Measurements from ENCODE around the gene GAGE10. TPM values are rescaled to one million over a fixed set of nuclear protein-coding genes. Genes with fewer than 3 reads are reported as not detected.

Gene GAGE10
- total RNA-seq, 2 experiments from 2014 or later: not detected

DNA sequence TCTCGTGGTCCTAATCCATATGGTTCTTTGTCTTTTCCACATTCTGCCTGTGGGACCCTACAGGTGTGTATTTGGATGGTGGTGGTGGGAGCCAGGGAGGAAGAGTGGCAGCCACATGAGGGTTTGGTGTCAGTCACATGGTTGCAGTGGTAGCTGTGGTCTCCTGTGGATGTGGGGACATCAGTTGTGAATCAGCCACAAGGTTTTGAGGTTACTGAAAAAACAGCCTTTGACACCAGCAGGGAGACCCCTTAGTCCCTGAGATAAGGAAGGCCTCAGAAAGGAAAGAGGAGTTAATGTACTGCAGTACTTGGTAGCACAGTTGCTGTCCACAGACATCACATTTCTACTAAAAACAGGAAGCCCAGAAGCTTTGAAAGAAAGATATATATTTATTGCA lies 15.8 kb upstream of the GAGE10 start:
- ChIA-PET CTCF (interaction anchor here (1.0 to 1.3 kb wide), 2 partner anchors 11 to 12 kb away, joined by 3 read pairs; no protein-coding TSS in a partner anchor), POLR2A (interaction anchor here (1.1 to 2.3 kb wide), 3 partner anchors 11 to 18 kb away, joined by 3 to 6 read pairs (median 6); partner anchors contain the start of gene PPP1R3F)
- H3K4me3 Mint-ChIP-seq: no peak overlapping the region
- Histone ChIP-seq H3K9me3 (ENCODE audit: control insufficient read depth in 1 of 2, insufficient read depth in 1 of 2, low read length in 2 of 2) (no peaks in the 10 kb centered on the region), H3K27ac (ENCODE audit: low read depth in 1 of 2, low read length in 2 of 2) (no peak overlapping the region), H3K4me3 (ENCODE audit: low read length) (no peak overlapping the region), H3K36me3 (ENCODE audit: insufficient read depth, low read length) (peaks cover 3% of the 10 kb centered on the region), H3K27me3 (ENCODE audit: control insufficient read depth in 1 of 2, insufficient read depth in 2 of 2, low read length in 2 of 2) (no peaks in the 10 kb centered on the region), H3K4me1 (ENCODE audit: insufficient read depth, low read length) (peaks cover 38% of the 10 kb centered on the region)
- ATAC-seq (ENCODE audit: poor library complexity) (no peak), DNase-seq (peak in 1 of 14 experiments; percentile 17)
- H3K27ac Mint-ChIP-seq: no peak overlapping the region
- intact Hi-C loops (cut with DNase I, micrococcal nuclease): no loop called here
- peaks cover 6% of the 10 kb centered on the region for H3K36me3 Mint-ChIP-seq (ENCODE audit: low read depth)
- peaks cover 31% of the 10 kb centered on the region for H3K4me1 Mint-ChIP-seq (ENCODE audit: low read depth)
- TF ChIP-seq, protein P1, sequence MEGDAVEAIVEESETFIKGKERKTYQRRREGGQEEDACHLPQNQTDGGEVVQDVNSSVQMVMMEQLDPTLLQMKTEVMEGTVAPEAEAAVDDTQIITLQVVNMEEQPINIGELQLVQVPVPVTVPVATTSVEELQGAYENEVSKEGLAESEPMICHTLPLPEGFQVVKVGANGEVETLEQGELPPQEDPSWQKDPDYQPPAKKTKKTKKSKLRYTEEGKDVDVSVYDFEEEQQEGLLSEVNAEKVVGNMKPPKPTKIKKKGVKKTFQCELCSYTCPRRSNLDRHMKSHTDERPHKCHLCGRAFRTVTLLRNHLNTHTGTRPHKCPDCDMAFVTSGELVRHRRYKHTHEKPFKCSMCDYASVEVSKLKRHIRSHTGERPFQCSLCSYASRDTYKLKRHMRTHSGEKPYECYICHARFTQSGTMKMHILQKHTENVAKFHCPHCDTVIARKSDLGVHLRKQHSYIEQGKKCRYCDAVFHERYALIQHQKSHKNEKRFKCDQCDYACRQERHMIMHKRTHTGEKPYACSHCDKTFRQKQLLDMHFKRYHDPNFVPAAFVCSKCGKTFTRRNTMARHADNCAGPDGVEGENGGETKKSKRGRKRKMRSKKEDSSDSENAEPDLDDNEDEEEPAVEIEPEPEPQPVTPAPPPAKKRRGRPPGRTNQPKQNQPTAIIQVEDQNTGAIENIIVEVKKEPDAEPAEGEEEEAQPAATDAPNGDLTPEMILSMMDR (IDR thresholded peaks at IDR 0.05): no peak
- H3K27me3 Mint-ChIP-seq: no peaks in the 10 kb centered on the region
- H3K9me3 Mint-ChIP-seq: no peaks in the 10 kb centered on the region

DNA sequence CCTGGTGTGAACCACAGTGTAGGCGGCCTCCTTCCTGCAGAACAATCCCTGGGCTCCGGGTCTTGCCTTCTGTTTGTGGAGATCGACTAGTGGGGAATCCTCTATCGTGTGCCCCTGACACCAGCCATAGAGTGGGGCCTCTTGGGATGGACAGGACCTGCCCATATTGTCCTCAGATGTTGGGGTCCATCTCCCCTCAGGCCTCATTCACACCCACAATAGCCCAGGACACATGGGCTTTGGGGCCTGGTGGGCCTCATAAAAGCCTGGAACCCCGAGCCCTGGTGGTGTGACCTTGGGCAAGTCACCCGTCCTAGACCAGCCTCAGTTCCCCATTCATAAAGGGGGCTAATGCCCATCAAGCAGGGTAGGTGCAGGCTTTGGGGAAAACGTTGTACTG lies 13.2 kb upstream of the GAGE10 start:
- ChIA-PET CTCF (no interaction called here), POLR2A (no interaction called here)
- H3K4me1 Mint-ChIP-seq (ENCODE audit: low read depth): peaks cover 28% of the 10 kb centered on the region
- peaks cover 3% of the 10 kb centered on the region for H3K36me3 ChIP-seq (ENCODE audit: insufficient read depth, low read length)
- no peaks in the 10 kb centered on the region for H3K27me3 ChIP-seq (ENCODE audit: control insufficient read depth in 1 of 2, insufficient read depth in 2 of 2, low read length in 2 of 2)
- ATAC-seq (ENCODE audit: poor library complexity): no peak
- H3K27me3 Mint-ChIP-seq: no peaks in the 10 kb centered on the region
- no peak overlapping the region for H3K27ac ChIP-seq (ENCODE audit: low read depth in 1 of 2, low read length in 2 of 2)
- TF ChIP-seq, protein P1 (IDR thresholded peaks at IDR 0.05): no peak
- H3K27ac Mint-ChIP-seq: no peak overlapping the region
- H3K4me3 Mint-ChIP-seq: no peak overlapping the region
- H3K9me3 Mint-ChIP-seq: no peaks in the 10 kb centered on the region
- no peaks in the 10 kb centered on the region for H3K36me3 Mint-ChIP-seq (ENCODE audit: low read depth)
- intact Hi-C loops (cut with DNase I, micrococcal nuclease): loop anchor here in 1 of 2 experiments (5.0 kb wide), 1 partner anchor 462 kb away; no protein-coding TSS in a partner anchor
- H3K4me3 ChIP-seq (ENCODE audit: low read length): no peak overlapping the region
- DNase-seq: no peak
- H3K9me3 ChIP-seq (ENCODE audit: control insufficient read depth in 1 of 2, insufficient read depth in 1 of 2, low read length in 2 of 2): no peaks in the 10 kb centered on the region
- H3K4me1 ChIP-seq (ENCODE audit: insufficient read depth, low read length): peaks cover 38% of the 10 kb centered on the region

DNA sequence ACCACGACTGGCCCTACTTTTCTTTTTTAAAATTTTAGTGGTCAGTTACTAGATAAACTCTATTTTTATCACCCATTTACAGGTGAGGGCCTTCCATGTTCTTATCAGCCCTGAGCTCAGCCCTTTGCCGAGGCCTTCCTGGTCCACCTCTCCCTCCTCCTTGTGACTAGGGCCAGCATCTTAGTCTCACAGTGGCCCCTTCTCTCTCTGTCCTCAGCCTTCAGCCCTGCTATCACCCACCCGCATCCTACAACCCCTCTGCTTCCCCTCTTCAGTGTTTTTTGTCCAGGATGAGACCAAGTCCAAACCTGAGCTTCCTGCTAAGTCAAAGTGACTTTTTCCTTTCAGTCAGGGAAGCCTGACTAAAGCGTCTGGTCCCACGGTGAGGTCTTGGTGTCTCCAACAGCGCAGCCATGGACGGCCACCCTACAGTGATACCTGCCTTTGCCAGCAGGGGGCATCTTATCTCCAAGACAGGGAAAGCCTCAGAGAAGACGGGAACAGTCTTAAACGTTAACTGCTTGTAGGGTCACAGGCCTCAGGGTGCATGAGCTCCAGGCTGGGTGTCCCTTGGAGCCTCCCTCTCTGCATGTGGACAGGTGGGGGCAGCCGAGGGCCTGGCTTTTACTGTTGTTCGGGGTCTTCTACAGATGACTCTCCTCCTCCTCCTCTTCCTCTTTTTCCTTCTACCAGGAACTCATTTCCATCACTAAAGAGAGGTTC lies 11.7 kb upstream of the GAGE10 start:
- CTCF ChIA-PET: interaction anchor here (1.0 to 1.4 kb wide), 3 partner anchors 12 to 252 kb away, joined by 3 to 5 read pairs (median 4); no protein-coding TSS in a partner anchor
- no peaks in the 10 kb centered on the region for H3K9me3 Mint-ChIP-seq
- H3K4me1 Mint-ChIP-seq (ENCODE audit: low read depth): peaks cover 28% of the 10 kb centered on the region
- H3K36me3 Mint-ChIP-seq (ENCODE audit: low read depth): no peaks in the 10 kb centered on the region
- Histone ChIP-seq H3K4me1 (ENCODE audit: insufficient read depth, low read length) (peaks cover 35% of the 10 kb centered on the region), H3K9me3 (ENCODE audit: control insufficient read depth in 1 of 2, insufficient read depth in 1 of 2, low read length in 2 of 2) (no peaks in the 10 kb centered on the region), H3K27ac (ENCODE audit: low read depth in 1 of 2, low read length in 2 of 2) (no peak overlapping the region), H3K36me3 (ENCODE audit: insufficient read depth, low read length) (no peaks in the 10 kb centered on the region), H3K27me3 (ENCODE audit: control insufficient read depth in 1 of 2, insufficient read depth in 2 of 2, low read length in 2 of 2) (no peaks in the 10 kb centered on the region), H3K4me3 (ENCODE audit: low read length) (no peak overlapping the region)
- no peaks in the 10 kb centered on the region for H3K27me3 Mint-ChIP-seq
- ATAC-seq (ENCODE audit: poor library complexity) (peak; percentile 98), DNase-seq (peak; percentile 48 to 81 (median 61))
- TF ChIP-seq, protein P1 (IDR thresholded peaks at IDR 0.05): peak; percentile 42
- no peak overlapping the region for H3K4me3 Mint-ChIP-seq
- peak overlapping the region; percentile 38 for H3K27ac Mint-ChIP-seq
- POLR2A ChIA-PET: interaction anchor here (0.6 to 1.1 kb wide), 3 partner anchors 19 to 136 kb away, joined by 3 to 6 read pairs (median 3); no protein-coding TSS in a partner anchor
- intact Hi-C loops (cut with DNase I, micrococcal nuclease): loop anchor here in 1 of 2 experiments (5.0 kb wide), 1 partner anchor 461 kb away; no protein-coding TSS in a partner anchor
